Measurements from ENCODE around the gene ZNF74.

ZNF74 gene

DNA sequence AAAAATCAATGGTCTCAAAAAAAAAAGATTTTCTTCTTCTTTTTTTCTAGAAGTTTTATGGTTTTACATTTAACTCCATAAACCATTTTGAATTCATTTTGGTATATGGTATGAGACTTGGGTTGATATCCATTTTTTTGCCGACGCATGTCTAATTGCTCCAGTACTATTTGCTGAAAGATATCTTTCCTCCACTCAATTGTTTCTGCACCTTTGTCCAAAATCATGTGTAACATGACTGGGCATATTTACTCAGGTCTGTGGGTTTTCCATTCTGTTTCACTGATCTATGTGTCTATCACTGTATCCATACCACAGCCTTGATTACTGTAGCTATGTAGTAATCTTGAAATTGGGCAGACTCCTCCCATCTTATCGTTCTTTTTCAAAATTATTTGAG, 59.3 kb downstream of the ZNF74 start:
- Histone ChIP-seq H3K79me1 (ENCODE audit: low read length) (peaks cover 3% of the 10 kb centered on the region), H3K4me3 (ENCODE audit: low read depth, low read length) (no peak overlapping the region), H3K9me3 (ENCODE audit: insufficient read depth, low read depth, low read length) (no peaks in the 10 kb centered on the region), H3K18ac (ENCODE audit: low read length) (no peak overlapping the region), H2BK12ac (ENCODE audit: low read length) (no peak overlapping the region), H2BK5ac (ENCODE audit: low read depth, low read length, poor library complexity) (no peak overlapping the region), H4K8ac (ENCODE audit: low read depth, low read length) (no peak overlapping the region), H3K79me2 (ENCODE audit: control insufficient read depth, insufficient read depth, low read length, poor library complexity) (no peaks in the 10 kb centered on the region), H3K27ac (ENCODE audit: low read depth, low read length) (no peak overlapping the region), H2BK120ac (ENCODE audit: insufficient read depth, low read length, poor library complexity) (no peak overlapping the region), H2AK5ac (ENCODE audit: low read length) (no peak overlapping the region), H3K4me2 (ENCODE audit: low read length) (no peak overlapping the region), H4K91ac (ENCODE audit: low read depth, low read length) (no peak overlapping the region), H4K12ac (ENCODE audit: low read depth, low read length) (no peak overlapping the region), H3K4ac (ENCODE audit: low read depth, low read length) (no peak overlapping the region), H3K4me1 (ENCODE audit: control insufficient read depth in 1 of 2, insufficient read depth in 2 of 2, low read length in 2 of 2) (peaks cover 3 to 5% of the 10 kb centered on the region in 2 experiments), H3K36me3 (ENCODE audit: control insufficient read depth in 1 of 2, insufficient read depth in 2 of 2, low read length in 2 of 2) (peaks cover 4 to 13% of the 10 kb centered on the region in 2 experiments), H2AFZ (ENCODE audit: insufficient read depth, low read length, poor library complexity) (no peak overlapping the region), H3K14ac (ENCODE audit: low read length) (no peak overlapping the region), H3K9ac (ENCODE audit: low read length) (no peak overlapping the region), H3K27me3 (ENCODE audit: insufficient read depth, low read length) (no peaks in the 10 kb centered on the region), H3K23ac (ENCODE audit: low read length) (no peak overlapping the region)
- no peak for DNase-seq
- no CpG with 5 or more reads among the region's 3 CpGs for WGBS (ENCODE audit: extremely low coverage, insufficient coverage, insufficient read length)

DNA sequence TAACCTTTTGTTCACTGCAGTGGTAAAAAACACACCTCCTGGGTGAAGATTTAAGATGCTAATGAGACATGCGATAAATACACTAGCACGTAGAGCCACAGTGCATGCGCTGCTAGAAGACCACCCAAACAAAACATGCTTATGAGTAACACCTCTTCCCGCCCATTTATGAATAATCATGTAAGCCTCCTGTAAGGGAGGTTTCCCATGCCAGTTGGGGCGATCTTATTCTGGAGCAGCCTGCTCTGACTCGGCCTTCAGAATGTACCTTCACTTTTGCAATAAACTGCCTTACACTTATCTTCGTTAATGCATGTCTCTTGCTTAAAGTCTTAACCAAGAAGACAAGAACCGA, 61.7 kb downstream of the ZNF74 start:
- Histone ChIP-seq H2BK5ac (ENCODE audit: low read depth, low read length, poor library complexity) (no peak overlapping the region), H4K12ac (ENCODE audit: low read depth, low read length) (no peak overlapping the region), H4K91ac (ENCODE audit: low read depth, low read length) (no peak overlapping the region), H3K4me3 (ENCODE audit: low read depth, low read length) (no peak overlapping the region), H3K36me3 (ENCODE audit: control insufficient read depth in 1 of 2, insufficient read depth in 2 of 2, low read length in 2 of 2) (peaks cover 6 to 13% of the 10 kb centered on the region in 2 experiments), H3K4ac (ENCODE audit: low read depth, low read length) (no peak overlapping the region), H3K9ac (ENCODE audit: low read length) (no peak overlapping the region), H3K9me3 (ENCODE audit: insufficient read depth, low read depth, low read length) (no peaks in the 10 kb centered on the region), H3K27ac (ENCODE audit: low read depth, low read length) (no peak overlapping the region), H3K18ac (ENCODE audit: low read length) (no peak overlapping the region), H4K8ac (ENCODE audit: low read depth, low read length) (no peak overlapping the region), H2BK120ac (ENCODE audit: insufficient read depth, low read length, poor library complexity) (no peak overlapping the region), H3K27me3 (ENCODE audit: insufficient read depth, low read length) (no peaks in the 10 kb centered on the region), H3K4me1 (ENCODE audit: control insufficient read depth in 1 of 2, insufficient read depth in 2 of 2, low read length in 2 of 2) (peaks cover 3 to 5% of the 10 kb centered on the region in 2 experiments), H3K79me1 (ENCODE audit: low read length) (peaks cover 3% of the 10 kb centered on the region), H3K79me2 (ENCODE audit: control insufficient read depth, insufficient read depth, low read length, poor library complexity) (no peaks in the 10 kb centered on the region), H3K23ac (ENCODE audit: low read length) (no peak overlapping the region), H3K14ac (ENCODE audit: low read length) (no peak overlapping the region), H2AFZ (ENCODE audit: insufficient read depth, low read length, poor library complexity) (no peak overlapping the region), H3K4me2 (ENCODE audit: low read length) (no peak overlapping the region), H2BK12ac (ENCODE audit: low read length) (no peak overlapping the region), H2AK5ac (ENCODE audit: low read length) (no peak overlapping the region)
- no CpG with 5 or more reads among the region's 8 CpGs for WGBS (ENCODE audit: extremely low coverage, insufficient coverage, insufficient read length)
- DNase-seq = no peak

DNA sequence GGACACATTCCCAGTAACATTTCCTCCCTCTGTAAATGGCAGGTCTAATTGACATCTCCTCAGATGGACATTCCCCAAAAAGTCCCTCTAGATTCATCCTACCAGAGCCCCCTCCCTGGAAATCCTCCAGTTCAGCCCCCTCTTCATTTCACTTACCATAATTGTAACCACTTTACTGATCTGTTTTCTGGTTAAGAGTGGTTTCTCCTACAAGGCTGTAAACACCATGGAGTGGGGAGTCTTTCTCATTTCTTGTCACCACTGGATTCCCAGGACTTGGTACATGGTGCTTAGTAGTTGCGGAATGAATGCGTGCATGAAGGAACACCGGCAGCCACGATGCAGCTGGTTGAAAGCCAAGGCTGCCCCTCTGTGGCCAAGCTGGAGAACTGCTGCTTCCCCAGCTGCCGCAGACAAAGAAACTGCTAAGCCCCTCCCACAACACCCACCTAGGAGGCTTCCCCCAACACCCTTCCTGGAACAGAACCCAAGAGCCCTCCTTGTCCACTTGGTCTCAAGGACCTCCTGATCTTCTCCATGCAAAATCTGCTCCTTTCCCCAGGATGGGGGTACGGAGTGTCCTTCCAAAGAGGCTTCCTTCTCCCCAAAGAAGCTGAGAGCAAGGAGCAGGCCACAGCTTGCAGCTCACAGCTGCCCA, 62.2 kb downstream of the ZNF74 start:
- Histone ChIP-seq H3K9me3 (ENCODE audit: insufficient read depth, low read depth, low read length) (no peaks in the 10 kb centered on the region), H3K4ac (ENCODE audit: low read depth, low read length) (no peak overlapping the region), H3K79me2 (ENCODE audit: control insufficient read depth, insufficient read depth, low read length, poor library complexity) (no peaks in the 10 kb centered on the region), H3K27me3 (ENCODE audit: insufficient read depth, low read length) (no peaks in the 10 kb centered on the region), H4K12ac (ENCODE audit: low read depth, low read length) (no peak overlapping the region), H4K91ac (ENCODE audit: low read depth, low read length) (peak overlapping the region; percentile 48), H2BK12ac (ENCODE audit: low read length) (no peak overlapping the region), H3K9ac (ENCODE audit: low read length) (no peak overlapping the region), H2BK120ac (ENCODE audit: insufficient read depth, low read length, poor library complexity) (no peak overlapping the region), H3K4me2 (ENCODE audit: low read length) (no peak overlapping the region), H4K8ac (ENCODE audit: low read depth, low read length) (peak overlapping the region; percentile 77), H3K23ac (ENCODE audit: low read length) (no peak overlapping the region), H2AK5ac (ENCODE audit: low read length) (no peak overlapping the region), H3K36me3 (ENCODE audit: control insufficient read depth in 1 of 2, insufficient read depth in 2 of 2, low read length in 2 of 2) (peaks cover 6 to 9% of the 10 kb centered on the region in 2 experiments), H3K4me3 (ENCODE audit: low read depth, low read length) (no peak overlapping the region), H3K4me1 (ENCODE audit: control insufficient read depth in 1 of 2, insufficient read depth in 2 of 2, low read length in 2 of 2) (peaks cover 3 to 5% of the 10 kb centered on the region in 2 experiments), H3K18ac (ENCODE audit: low read length) (no peak overlapping the region), H2BK5ac (ENCODE audit: low read depth, low read length, poor library complexity) (no peak overlapping the region), H3K27ac (ENCODE audit: low read depth, low read length) (no peak overlapping the region), H2AFZ (ENCODE audit: insufficient read depth, low read length, poor library complexity) (peak overlapping the region; percentile 47), H3K79me1 (ENCODE audit: low read length) (peaks cover 3% of the 10 kb centered on the region), H3K14ac (ENCODE audit: low read length) (no peak overlapping the region)
- peak; percentile 70 to 85 for DNase-seq
- no CpG with 5 or more reads among the region's 6 CpGs for WGBS (ENCODE audit: extremely low coverage, insufficient coverage, insufficient read length)

DNA sequence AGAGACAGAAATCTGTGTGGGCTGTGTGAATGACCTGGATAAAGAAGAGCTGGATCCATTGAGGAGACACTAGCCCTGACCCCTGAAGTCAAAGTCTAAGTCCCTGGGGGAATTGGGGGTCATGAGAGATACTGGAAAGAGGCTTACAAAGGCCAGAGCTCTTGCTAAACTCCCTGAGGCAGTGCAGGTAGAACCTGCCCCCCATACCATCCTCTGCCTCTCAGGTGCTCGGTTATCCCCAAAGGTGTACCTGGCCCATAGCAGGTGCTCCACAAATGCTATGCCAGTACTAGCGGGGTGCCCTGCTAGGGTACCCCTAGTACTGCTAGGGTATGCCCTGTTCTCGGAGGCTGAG, 62.7 kb downstream of the ZNF74 start:
- Histone ChIP-seq H2AFZ (ENCODE audit: insufficient read depth, low read length, poor library complexity) (peak overlapping the region; percentile 47), H3K79me1 (ENCODE audit: low read length) (peaks cover 3% of the 10 kb centered on the region), H3K27me3 (ENCODE audit: insufficient read depth, low read length) (no peaks in the 10 kb centered on the region), H3K4ac (ENCODE audit: low read depth, low read length) (no peak overlapping the region), H2AK5ac (ENCODE audit: low read length) (no peak overlapping the region), H4K91ac (ENCODE audit: low read depth, low read length) (peak overlapping the region; percentile 48), H4K12ac (ENCODE audit: low read depth, low read length) (no peak overlapping the region), H3K23ac (ENCODE audit: low read length) (no peak overlapping the region), H3K79me2 (ENCODE audit: control insufficient read depth, insufficient read depth, low read length, poor library complexity) (no peaks in the 10 kb centered on the region), H3K4me3 (ENCODE audit: low read depth, low read length) (no peak overlapping the region), H3K4me1 (ENCODE audit: control insufficient read depth in 1 of 2, insufficient read depth in 2 of 2, low read length in 2 of 2) (peaks cover 3 to 5% of the 10 kb centered on the region in 2 experiments), H2BK12ac (ENCODE audit: low read length) (no peak overlapping the region), H4K8ac (ENCODE audit: low read depth, low read length) (peak overlapping the region; percentile 77), H3K4me2 (ENCODE audit: low read length) (no peak overlapping the region), H3K36me3 (ENCODE audit: control insufficient read depth in 1 of 2, insufficient read depth in 2 of 2, low read length in 2 of 2) (peaks cover 6 to 8% of the 10 kb centered on the region in 2 experiments), H2BK120ac (ENCODE audit: insufficient read depth, low read length, poor library complexity) (no peak overlapping the region), H3K14ac (ENCODE audit: low read length) (no peak overlapping the region), H3K9me3 (ENCODE audit: insufficient read depth, low read depth, low read length) (no peaks in the 10 kb centered on the region), H2BK5ac (ENCODE audit: low read depth, low read length, poor library complexity) (no peak overlapping the region), H3K18ac (ENCODE audit: low read length) (no peak overlapping the region), H3K9ac (ENCODE audit: low read length) (no peak overlapping the region), H3K27ac (ENCODE audit: low read depth, low read length) (no peak overlapping the region)
- no CpG with 5 or more reads among the region's 3 CpGs for WGBS (ENCODE audit: extremely low coverage, insufficient coverage, insufficient read length)
- DNase-seq = no peak

Data from trophoblast cell (in vitro differentiated cells and primary cell).